GM12875 (cell line): ENCODE results near the gene PPP1R13B.

Source experiments
- H3K4me3 ChIP-seq: one replicate; pipeline ENCODE4 v1.5.1; 2011; ENCODE audit warnings: low read depth, low read length, control low read depth
- TF ChIP-seq, protein P1 (sequence below): IDR thresholded peaks from 2 replicates; pipeline ENCODE4 v1.5.1; 2011; ENCODE audit warnings: low read depth, mild to moderate bottlenecking, control low read depth, inconsistent platforms, low read length, moderate library complexity, borderline replicate concordance; ENCODE audit not compliant: insufficient read depth

The PPP1R13B gene

DNA sequence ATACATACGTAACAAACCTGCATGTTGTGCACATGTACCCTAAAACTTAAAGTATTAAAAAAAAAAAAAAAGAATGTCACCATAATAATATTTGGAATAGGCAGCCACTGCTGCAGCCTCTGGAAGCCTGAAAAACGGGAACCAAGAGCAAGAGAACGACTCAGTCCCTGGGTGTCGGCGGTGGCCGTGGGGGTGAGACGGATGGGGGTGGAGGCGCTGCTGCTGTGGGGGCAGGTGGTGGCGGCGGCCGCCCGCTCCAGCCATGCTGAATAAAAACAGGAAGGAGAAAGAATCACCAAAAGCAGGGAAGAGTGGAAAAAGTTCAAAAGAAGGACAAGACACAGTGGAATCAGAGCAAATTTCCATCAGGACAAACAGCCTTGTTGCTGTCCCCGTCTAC is 84.8 kb downstream of the PPP1R13B start:
- TF ChIP-seq, protein P1, sequence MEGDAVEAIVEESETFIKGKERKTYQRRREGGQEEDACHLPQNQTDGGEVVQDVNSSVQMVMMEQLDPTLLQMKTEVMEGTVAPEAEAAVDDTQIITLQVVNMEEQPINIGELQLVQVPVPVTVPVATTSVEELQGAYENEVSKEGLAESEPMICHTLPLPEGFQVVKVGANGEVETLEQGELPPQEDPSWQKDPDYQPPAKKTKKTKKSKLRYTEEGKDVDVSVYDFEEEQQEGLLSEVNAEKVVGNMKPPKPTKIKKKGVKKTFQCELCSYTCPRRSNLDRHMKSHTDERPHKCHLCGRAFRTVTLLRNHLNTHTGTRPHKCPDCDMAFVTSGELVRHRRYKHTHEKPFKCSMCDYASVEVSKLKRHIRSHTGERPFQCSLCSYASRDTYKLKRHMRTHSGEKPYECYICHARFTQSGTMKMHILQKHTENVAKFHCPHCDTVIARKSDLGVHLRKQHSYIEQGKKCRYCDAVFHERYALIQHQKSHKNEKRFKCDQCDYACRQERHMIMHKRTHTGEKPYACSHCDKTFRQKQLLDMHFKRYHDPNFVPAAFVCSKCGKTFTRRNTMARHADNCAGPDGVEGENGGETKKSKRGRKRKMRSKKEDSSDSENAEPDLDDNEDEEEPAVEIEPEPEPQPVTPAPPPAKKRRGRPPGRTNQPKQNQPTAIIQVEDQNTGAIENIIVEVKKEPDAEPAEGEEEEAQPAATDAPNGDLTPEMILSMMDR: no peak
- H3K4me3 ChIP-seq: no peak overlapping the region

DNA sequence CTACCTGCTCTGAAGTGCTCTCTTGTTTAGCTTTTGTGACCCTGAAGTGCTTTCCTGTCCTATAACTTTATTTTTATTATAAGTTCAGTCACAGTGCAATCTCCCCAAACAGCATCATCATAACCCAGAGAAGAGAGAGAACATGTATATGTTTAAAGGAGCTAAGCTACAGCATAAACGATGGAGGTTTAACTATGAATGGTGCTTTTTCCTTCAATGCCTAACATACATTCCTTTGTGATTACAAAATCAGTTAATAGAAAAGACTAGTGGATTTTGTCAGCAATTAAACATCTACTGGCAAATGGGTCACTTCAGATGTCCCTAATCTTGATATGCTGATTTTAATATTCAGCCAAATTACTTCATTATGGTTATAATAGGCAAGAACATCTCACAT is 85.3 kb downstream of the PPP1R13B start:
- TF ChIP-seq, protein P1: no peak
- H3K4me3 ChIP-seq: no peak overlapping the region

DNA sequence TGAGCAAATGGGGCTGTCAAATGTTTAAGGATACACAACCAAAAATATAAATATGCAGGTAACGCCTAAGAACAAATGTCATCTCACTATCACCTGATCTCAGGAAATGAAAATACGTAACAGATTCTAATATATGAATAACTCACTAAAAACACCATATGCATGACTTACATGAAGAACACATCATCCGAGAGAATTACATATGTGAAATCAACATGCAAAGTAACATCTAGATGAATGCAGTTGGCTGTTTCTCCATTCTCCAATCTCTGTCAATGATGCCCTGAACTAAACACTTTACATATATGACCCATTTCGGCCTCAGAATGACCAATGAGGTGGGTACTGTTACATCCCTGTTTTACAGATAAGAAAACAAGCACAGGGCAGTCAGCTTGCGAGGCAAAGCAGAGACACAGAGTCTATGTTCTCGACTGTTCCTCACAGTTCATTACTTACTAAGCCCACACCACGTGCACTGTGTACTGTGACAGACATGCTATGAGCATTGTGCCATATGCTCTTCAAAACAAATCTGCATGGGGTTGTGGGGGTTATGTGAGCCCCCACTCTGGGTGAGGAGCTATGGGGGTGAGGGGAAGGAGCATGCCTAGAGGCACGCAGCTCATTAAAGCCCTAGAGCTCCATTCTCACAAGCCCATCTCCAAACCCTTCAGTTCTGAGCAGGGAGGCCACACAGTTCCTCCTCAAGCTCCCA is 89.2 kb downstream of the PPP1R13B start:
- TF ChIP-seq, protein P1: no peak
- H3K4me3 ChIP-seq: no peak overlapping the region

DNA sequence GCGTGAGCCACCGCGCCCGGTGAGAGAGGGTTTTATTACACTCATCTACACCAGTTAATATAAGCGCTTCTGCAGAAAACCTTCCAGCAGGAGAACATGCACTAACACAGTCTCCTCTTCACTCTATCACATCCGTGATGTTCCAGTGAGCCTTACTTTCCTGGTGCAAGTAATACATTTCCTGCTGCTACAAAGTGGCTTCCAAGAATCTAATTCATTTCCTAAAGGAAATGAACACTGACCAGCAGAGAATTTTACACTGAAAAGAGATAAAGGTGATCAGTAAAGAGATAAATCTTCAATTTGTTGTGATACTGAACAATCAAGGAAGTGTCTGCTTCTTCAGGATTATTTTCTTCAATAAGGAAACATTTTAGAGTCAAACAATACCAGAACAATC is 92.3 kb downstream of the PPP1R13B start:
- TF ChIP-seq, protein P1: no peak
- H3K4me3 ChIP-seq: no peak overlapping the region

DNA sequence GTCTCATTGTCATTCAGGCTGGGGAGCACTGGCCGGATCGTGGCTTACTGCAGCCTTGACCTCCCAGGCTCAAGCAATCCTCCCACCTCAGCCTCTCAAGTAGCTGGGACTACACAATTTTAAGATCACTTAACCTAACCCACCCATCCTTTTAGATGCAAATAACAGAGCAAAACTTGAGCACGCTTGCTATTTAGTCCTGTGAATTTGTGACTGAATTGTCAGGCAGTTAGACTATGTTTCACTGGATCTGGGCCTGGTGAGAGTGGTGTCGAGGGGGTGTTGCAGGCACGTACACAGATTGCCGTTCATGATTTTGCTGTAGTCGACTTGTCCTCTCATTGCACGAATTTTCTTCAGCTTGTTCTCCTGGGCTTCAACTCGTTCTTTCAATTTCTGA is 93.6 kb downstream of the PPP1R13B start:
- H3K4me3 ChIP-seq: no peak overlapping the region
- TF ChIP-seq, protein P1: no peak

DNA sequence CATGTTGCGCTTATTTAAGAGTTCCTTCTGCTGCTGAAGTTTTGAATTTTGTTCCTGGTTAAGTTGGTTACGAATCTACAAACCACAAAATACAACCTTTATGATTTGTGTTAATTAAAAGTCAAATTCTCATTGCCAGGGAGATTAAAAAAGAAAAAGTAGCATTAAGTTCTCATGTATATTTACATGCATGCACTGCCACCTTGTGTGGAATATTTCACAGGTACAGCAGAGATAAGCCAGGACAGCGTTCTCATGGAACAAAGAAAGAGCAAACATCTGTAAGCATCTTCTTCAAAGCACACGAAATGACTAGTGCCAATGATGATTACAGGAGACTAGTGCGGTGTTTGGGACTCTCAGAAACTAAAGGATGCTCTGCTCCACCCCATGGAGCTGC is 97.5 kb downstream of the PPP1R13B start:
- TF ChIP-seq, protein P1: no peak
- no peak overlapping the region for H3K4me3 ChIP-seq

DNA sequence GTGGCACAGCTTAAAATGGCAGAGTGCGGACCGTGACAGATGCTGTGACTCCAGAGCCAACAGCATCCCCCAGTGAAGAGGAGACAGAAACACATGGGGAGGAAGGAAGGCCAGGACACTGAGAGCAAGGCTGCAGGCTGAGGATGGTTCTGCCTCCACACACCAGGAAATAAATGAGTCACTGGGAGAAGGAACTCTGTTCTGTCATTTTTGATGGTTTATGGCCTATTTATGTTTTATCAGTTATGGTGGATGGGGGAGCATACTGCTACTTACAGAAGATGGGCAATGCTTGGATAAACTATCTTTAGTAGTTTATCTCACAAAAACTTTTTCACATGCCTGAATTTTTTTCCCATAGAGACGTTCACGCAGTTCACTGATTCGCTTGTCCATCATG is 97.9 kb downstream of the PPP1R13B start:
- TF ChIP-seq, protein P1: no peak
- H3K4me3 ChIP-seq: no peak overlapping the region
